Measurements from ENCODE around the gene ITPR1. TPM values are rescaled to one million over a fixed set of nuclear protein-coding genes. Genes with fewer than 3 reads are reported as not detected.

Gene ITPR1
- polyA plus RNA-seq, 1 donor = 12.7 TPM

GRCh38 chr3:4806535-4807108 is 313.5 kb downstream of the ITPR1 start:
- Histone ChIP-seq H3K4me3 (ENCODE audit: low read length) (no peak overlapping the region), H3K27me3 (ENCODE audit: control insufficient read depth, insufficient read depth, low read length) (no peaks in the 10 kb centered on the region), H3K27ac (ENCODE audit: low read length) (no peak overlapping the region), H3K4me1 (ENCODE audit: control insufficient read depth, insufficient read depth, low read length) (peaks cover 14% of the 10 kb centered on the region), H3K36me3 (ENCODE audit: control insufficient read depth, insufficient read depth, low read length) (peaks cover 5% of the 10 kb centered on the region), H3K9me3 (ENCODE audit: control insufficient read depth, low read depth, low read length) (no peaks in the 10 kb centered on the region)
- DNase-seq = no peak
- WGBS (ENCODE audit: insufficient coverage, low lambda C conversion rate) = 100% methylated on average over 2 of the region's 6 CpGs

- H3K27ac ChIP-seq (ENCODE audit: low read length) = peak overlapping the region; percentile 70
Measured at GRCh38 chr3:4807381-4808280, 314.5 kb downstream of the ITPR1 start.

GRCh38 chr3:4808637-4809036 is 315.5 kb downstream of the ITPR1 start:
- Histone ChIP-seq H3K4me3 (ENCODE audit: low read length) (no peak overlapping the region), H3K4me1 (ENCODE audit: control insufficient read depth, insufficient read depth, low read length) (peaks cover 14% of the 10 kb centered on the region), H3K27ac (ENCODE audit: low read length) (peak overlapping the region; percentile 70), H3K36me3 (ENCODE audit: control insufficient read depth, insufficient read depth, low read length) (peaks cover 5% of the 10 kb centered on the region), H3K9me3 (ENCODE audit: control insufficient read depth, low read depth, low read length) (no peaks in the 10 kb centered on the region), H3K27me3 (ENCODE audit: control insufficient read depth, insufficient read depth, low read length) (no peaks in the 10 kb centered on the region)
- no CpG with 5 or more reads among the region's 4 CpGs for WGBS (ENCODE audit: insufficient coverage, low lambda C conversion rate)
- DNase-seq = peak in 1 of 2 donors; percentile 79

More at GRCh38 chr3:4807381-4808280, 314.5 kb downstream of the ITPR1 start:
- Histone ChIP-seq H3K9me3 (ENCODE audit: control insufficient read depth, low read depth, low read length) (no peaks in the 10 kb centered on the region), H3K27me3 (ENCODE audit: control insufficient read depth, insufficient read depth, low read length) (no peaks in the 10 kb centered on the region), H3K4me3 (ENCODE audit: low read length) (no peak overlapping the region), H3K36me3 (ENCODE audit: control insufficient read depth, insufficient read depth, low read length) (peaks cover 5% of the 10 kb centered on the region), H3K4me1 (ENCODE audit: control insufficient read depth, insufficient read depth, low read length) (peaks cover 14% of the 10 kb centered on the region)
- 100% methylated on average over 1 of the region's 13 CpGs for WGBS (ENCODE audit: insufficient coverage, low lambda C conversion rate)
- no peak for DNase-seq

- no CpG with 5 or more reads among the region's 3 CpGs for WGBS (ENCODE audit: insufficient coverage, low lambda C conversion rate)
- DNase-seq = no peak
Measured at GRCh38 chr3:4809922-4810321, 316.8 kb downstream of the ITPR1 start.

GRCh38 chr3:4812591-4812990 is 319.4 kb downstream of the ITPR1 start:
- peaks cover 14% of the 10 kb centered on the region for H3K4me1 ChIP-seq (ENCODE audit: control insufficient read depth, insufficient read depth, low read length)
- H3K27me3 ChIP-seq (ENCODE audit: control insufficient read depth, insufficient read depth, low read length) = no peaks in the 10 kb centered on the region
- H3K27ac ChIP-seq (ENCODE audit: low read length) = no peak overlapping the region
- peaks cover 3% of the 10 kb centered on the region for H3K36me3 ChIP-seq (ENCODE audit: control insufficient read depth, insufficient read depth, low read length)
- no peak overlapping the region for H3K4me3 ChIP-seq (ENCODE audit: low read length)
- no peak for DNase-seq
- WGBS (ENCODE audit: insufficient coverage, low lambda C conversion rate) = no CpG with 5 or more reads among the region's 5 CpGs
- peaks cover 13% of the 10 kb centered on the region for H3K9me3 ChIP-seq (ENCODE audit: control insufficient read depth, low read depth, low read length)

More at GRCh38 chr3:4809922-4810321, 316.8 kb downstream of the ITPR1 start:
- no peaks in the 10 kb centered on the region for H3K9me3 ChIP-seq (ENCODE audit: control insufficient read depth, low read depth, low read length)
- no peak overlapping the region for H3K27ac ChIP-seq (ENCODE audit: low read length)
- H3K4me1 ChIP-seq (ENCODE audit: control insufficient read depth, insufficient read depth, low read length) = peaks cover 14% of the 10 kb centered on the region
- H3K27me3 ChIP-seq (ENCODE audit: control insufficient read depth, insufficient read depth, low read length) = no peaks in the 10 kb centered on the region
- H3K36me3 ChIP-seq (ENCODE audit: control insufficient read depth, insufficient read depth, low read length) = peaks cover 8% of the 10 kb centered on the region
- H3K4me3 ChIP-seq (ENCODE audit: low read length) = no peak overlapping the region

GRCh38 chr3:4813909-4814304 is 320.8 kb downstream of the ITPR1 start:
- Histone ChIP-seq H3K27me3 (ENCODE audit: control insufficient read depth, insufficient read depth, low read length) (no peaks in the 10 kb centered on the region), H3K4me3 (ENCODE audit: low read length) (no peak overlapping the region), H3K36me3 (ENCODE audit: control insufficient read depth, insufficient read depth, low read length) (peaks cover 3% of the 10 kb centered on the region), H3K27ac (ENCODE audit: low read length) (no peak overlapping the region), H3K9me3 (ENCODE audit: control insufficient read depth, low read depth, low read length) (peaks cover 13% of the 10 kb centered on the region), H3K4me1 (ENCODE audit: control insufficient read depth, insufficient read depth, low read length) (peaks cover 4% of the 10 kb centered on the region)
- 80% methylated on average over 1 of the region's 6 CpGs for WGBS (ENCODE audit: insufficient coverage, low lambda C conversion rate)
- no peak for DNase-seq

- WGBS (ENCODE audit: insufficient coverage, low lambda C conversion rate) = 100% methylated on average over 3 of the region's 20 CpGs
- H3K27ac ChIP-seq (ENCODE audit: low read length) = no peak overlapping the region
- peaks cover 5% of the 10 kb centered on the region for H3K4me1 ChIP-seq (ENCODE audit: control insufficient read depth, insufficient read depth, low read length)
- H3K27me3 ChIP-seq (ENCODE audit: control insufficient read depth, insufficient read depth, low read length) = no peaks in the 10 kb centered on the region
- H3K9me3 ChIP-seq (ENCODE audit: control insufficient read depth, low read depth, low read length) = peaks cover 13% of the 10 kb centered on the region
- no peak for DNase-seq
- H3K36me3 ChIP-seq (ENCODE audit: control insufficient read depth, insufficient read depth, low read length) = peaks cover 3% of the 10 kb centered on the region
- no peak overlapping the region for H3K4me3 ChIP-seq (ENCODE audit: low read length)
Measured at GRCh38 chr3:4814305-4814903, 321.3 kb downstream of the ITPR1 start.

- 100% methylated on average over 2 of the region's 13 CpGs for WGBS (ENCODE audit: insufficient coverage, low lambda C conversion rate)
- Histone ChIP-seq H3K4me3 (ENCODE audit: low read length) (no peak overlapping the region), H3K36me3 (ENCODE audit: control insufficient read depth, insufficient read depth, low read length) (peaks cover 3% of the 10 kb centered on the region), H3K9me3 (ENCODE audit: control insufficient read depth, low read depth, low read length) (peaks cover 13% of the 10 kb centered on the region), H3K4me1 (ENCODE audit: control insufficient read depth, insufficient read depth, low read length) (peaks cover 6% of the 10 kb centered on the region), H3K27ac (ENCODE audit: low read length) (no peak overlapping the region), H3K27me3 (ENCODE audit: control insufficient read depth, insufficient read depth, low read length) (no peaks in the 10 kb centered on the region)
- DNase-seq = no peak
Measured at GRCh38 chr3:4814904-4815574, 321.9 kb downstream of the ITPR1 start.

GRCh38 chr3:4816306-4816705 is 323.2 kb downstream of the ITPR1 start:
- Histone ChIP-seq H3K4me3 (ENCODE audit: low read length) (no peak overlapping the region), H3K27me3 (ENCODE audit: control insufficient read depth, insufficient read depth, low read length) (no peaks in the 10 kb centered on the region), H3K9me3 (ENCODE audit: control insufficient read depth, low read depth, low read length) (peaks cover 13% of the 10 kb centered on the region), H3K4me1 (ENCODE audit: control insufficient read depth, insufficient read depth, low read length) (peaks cover 6% of the 10 kb centered on the region), H3K27ac (ENCODE audit: low read length) (no peak overlapping the region), H3K36me3 (ENCODE audit: control insufficient read depth, insufficient read depth, low read length) (peaks cover 3% of the 10 kb centered on the region)
- no CpG with 5 or more reads among the region's 7 CpGs for WGBS (ENCODE audit: insufficient coverage, low lambda C conversion rate)
- no peak for DNase-seq

- 100% methylated on average over 2 of the region's 2 CpGs for WGBS (ENCODE audit: insufficient coverage, low lambda C conversion rate)
- no peaks in the 10 kb centered on the region for H3K27me3 ChIP-seq (ENCODE audit: control insufficient read depth, insufficient read depth, low read length)
- peaks cover 13% of the 10 kb centered on the region for H3K9me3 ChIP-seq (ENCODE audit: control insufficient read depth, low read depth, low read length)
- H3K4me1 ChIP-seq (ENCODE audit: control insufficient read depth, insufficient read depth, low read length) = peaks cover 6% of the 10 kb centered on the region
- peaks cover 3% of the 10 kb centered on the region for H3K36me3 ChIP-seq (ENCODE audit: control insufficient read depth, insufficient read depth, low read length)
- DNase-seq = no peak
- H3K4me3 ChIP-seq (ENCODE audit: low read length) = no peak overlapping the region
- no peak overlapping the region for H3K27ac ChIP-seq (ENCODE audit: low read length)
Measured at GRCh38 chr3:4816718-4817117, 323.6 kb downstream of the ITPR1 start.

All from large intestine (tissue), 3 donors.